Measurements from ENCODE around the gene PSMD5. TPM values are rescaled to one million over a fixed set of nuclear protein-coding genes. Genes with fewer than 3 reads are reported as not detected.

PSMD5 gene
- total and polyA plus RNA-seq, 10 of the 15 experiments (the other 5 are each of a cell fraction or from before 2014, with no cell fraction given): 8.8 to 47.7 (median 25.1) TPM

DNA sequence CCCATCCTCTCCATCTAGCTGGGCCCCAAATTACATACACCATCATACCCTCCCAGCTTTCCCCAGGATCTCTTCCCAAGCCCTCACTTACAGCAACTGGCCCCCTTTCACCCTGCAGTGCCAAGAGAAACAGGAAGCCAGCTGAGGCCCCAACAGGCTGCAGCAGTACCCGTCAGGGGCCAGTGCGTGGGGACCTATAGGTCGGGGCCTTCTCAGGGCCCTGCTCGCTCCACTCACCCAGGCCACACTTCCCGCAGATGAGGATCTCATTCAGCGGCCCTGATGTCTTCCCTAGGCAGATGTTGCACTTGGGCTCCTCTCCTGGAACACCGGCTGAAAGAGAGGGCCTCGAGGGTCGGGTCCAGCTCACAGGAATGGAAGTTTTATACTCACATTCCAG, 27.5 kb upstream of the PSMD5 start:
- no peak overlapping the region for H3K4me3 ChIP-seq
- no peak overlapping the region for H3K4me2 ChIP-seq (ENCODE audit: control insufficient read depth, insufficient read depth)
- H3K27ac ChIP-seq (ENCODE audit: control insufficient read depth, insufficient read depth): no peak overlapping the region
- TF ChIP-seq SMC3 (IDR thresholded peaks at IDR 0.05; ENCODE audit: borderline replicate concordance, low read length): no peak
- TF ChIP-seq, protein P1, sequence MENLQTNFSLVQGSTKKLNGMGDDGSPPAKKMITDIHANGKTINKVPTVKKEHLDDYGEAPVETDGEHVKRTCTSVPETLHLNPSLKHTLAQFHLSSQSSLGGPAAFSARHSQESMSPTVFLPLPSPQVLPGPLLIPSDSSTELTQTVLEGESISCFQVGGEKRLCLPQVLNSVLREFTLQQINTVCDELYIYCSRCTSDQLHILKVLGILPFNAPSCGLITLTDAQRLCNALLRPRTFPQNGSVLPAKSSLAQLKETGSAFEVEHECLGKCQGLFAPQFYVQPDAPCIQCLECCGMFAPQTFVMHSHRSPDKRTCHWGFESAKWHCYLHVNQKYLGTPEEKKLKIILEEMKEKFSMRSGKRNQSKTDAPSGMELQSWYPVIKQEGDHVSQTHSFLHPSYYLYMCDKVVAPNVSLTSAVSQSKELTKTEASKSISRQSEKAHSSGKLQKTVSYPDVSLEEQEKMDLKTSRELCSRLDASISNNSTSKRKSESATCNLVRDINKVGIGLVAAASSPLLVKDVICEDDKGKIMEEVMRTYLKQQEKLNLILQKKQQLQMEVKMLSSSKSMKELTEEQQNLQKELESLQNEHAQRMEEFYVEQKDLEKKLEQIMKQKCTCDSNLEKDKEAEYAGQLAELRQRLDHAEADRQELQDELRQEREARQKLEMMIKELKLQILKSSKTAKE (IDR thresholded peaks at IDR 0.05; ENCODE audit: low read depth, poor library complexity, severe bottlenecking): no peak
- TF ChIP-seq MTA2 (IDR thresholded peaks at IDR 0.05; ENCODE audit: low read depth): no peak
- no peak for TF ChIP-seq NR2F1 (conservative IDR thresholded peaks at IDR 0.05)
- TF ChIP-seq SREBF1 (IDR thresholded peaks at IDR 0.05; ENCODE audit: low read length): no peak
- no peak for TF ChIP-seq RUNX3 (IDR thresholded peaks at IDR 0.05; ENCODE audit: low read length)
- TF ChIP-seq PAX5 (IDR thresholded peaks at IDR 0.05; ENCODE audit: borderline replicate concordance, low read depth, low read length): no peak
- TF ChIP-seq ESRRA (IDR thresholded peaks at IDR 0.05; ENCODE audit: low read length): no peak
- no peak for TF ChIP-seq SMARCA5 (IDR thresholded peaks at IDR 0.05)
- TF ChIP-seq NRF1 (conservative IDR thresholded peaks at IDR 0.05; ENCODE audit: low read depth, low read length): no peak
- no peak for TF ChIP-seq IKZF2 (IDR thresholded peaks at IDR 0.05)
- TF ChIP-seq, protein P2, sequence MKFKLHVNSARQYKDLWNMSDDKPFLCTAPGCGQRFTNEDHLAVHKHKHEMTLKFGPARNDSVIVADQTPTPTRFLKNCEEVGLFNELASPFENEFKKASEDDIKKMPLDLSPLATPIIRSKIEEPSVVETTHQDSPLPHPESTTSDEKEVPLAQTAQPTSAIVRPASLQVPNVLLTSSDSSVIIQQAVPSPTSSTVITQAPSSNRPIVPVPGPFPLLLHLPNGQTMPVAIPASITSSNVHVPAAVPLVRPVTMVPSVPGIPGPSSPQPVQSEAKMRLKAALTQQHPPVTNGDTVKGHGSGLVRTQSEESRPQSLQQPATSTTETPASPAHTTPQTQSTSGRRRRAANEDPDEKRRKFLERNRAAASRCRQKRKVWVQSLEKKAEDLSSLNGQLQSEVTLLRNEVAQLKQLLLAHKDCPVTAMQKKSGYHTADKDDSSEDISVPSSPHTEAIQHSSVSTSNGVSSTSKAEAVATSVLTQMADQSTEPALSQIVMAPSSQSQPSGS (IDR thresholded peaks at IDR 0.05; ENCODE audit: low read length): no peak
- TF ChIP-seq, protein P3, sequence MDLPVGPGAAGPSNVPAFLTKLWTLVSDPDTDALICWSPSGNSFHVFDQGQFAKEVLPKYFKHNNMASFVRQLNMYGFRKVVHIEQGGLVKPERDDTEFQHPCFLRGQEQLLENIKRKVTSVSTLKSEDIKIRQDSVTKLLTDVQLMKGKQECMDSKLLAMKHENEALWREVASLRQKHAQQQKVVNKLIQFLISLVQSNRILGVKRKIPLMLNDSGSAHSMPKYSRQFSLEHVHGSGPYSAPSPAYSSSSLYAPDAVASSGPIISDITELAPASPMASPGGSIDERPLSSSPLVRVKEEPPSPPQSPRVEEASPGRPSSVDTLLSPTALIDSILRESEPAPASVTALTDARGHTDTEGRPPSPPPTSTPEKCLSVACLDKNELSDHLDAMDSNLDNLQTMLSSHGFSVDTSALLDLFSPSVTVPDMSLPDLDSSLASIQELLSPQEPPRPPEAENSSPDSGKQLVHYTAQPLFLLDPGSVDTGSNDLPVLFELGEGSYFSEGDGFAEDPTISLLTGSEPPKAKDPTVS (IDR thresholded peaks at IDR 0.05; ENCODE audit: low read depth, low read length): no peak
- no peak for TF ChIP-seq RELA (IDR thresholded peaks at IDR 0.05; ENCODE audit: borderline replicate concordance, partially characterized antibody)
- no peak for TF ChIP-seq ZNF274 (IDR thresholded peaks at IDR 0.05; ENCODE audit: insufficient read depth, insufficient read length)
- no peaks in the 10 kb centered on the region for H3K27me3 ChIP-seq (replicated peaks in 1 of 2; ENCODE audit: control insufficient read depth in 2 of 2, insufficient read depth in 2 of 2, low read length in 1 of 2)
- H3K4me1 ChIP-seq (ENCODE audit: control insufficient read depth, insufficient read depth, low read length): peaks cover 11% of the 10 kb centered on the region
- no peaks in the 10 kb centered on the region for H3K9me3 ChIP-seq (replicated peaks; ENCODE audit: control insufficient read depth, insufficient read depth, low read length)
- ChIA-PET RAD21 (ENCODE audit: unreplicated experiment) (interaction anchor here (0.8 to 3.7 kb wide), 7 partner anchors 50 to 190 kb away, joined by 3 to 34 read pairs (median 5); partner anchors contain the start of gene TRAF1), SMC1A (ENCODE audit: uncharacterized antibody, unreplicated experiment) (interaction anchor here (1.0 to 4.6 kb wide), 10 partner anchors 22 to 69 kb away, joined by 3 to 57 read pairs (median 7); no protein-coding TSS in a partner anchor), CTCF (interaction anchor here (0.7 to 6.0 kb wide), 12 partner anchors 8 to 206 kb away, joined by 3 to 70 read pairs (median 6); partner anchors contain the start of gene TRAF1), POLR2A (interaction anchor here (1.0 to 1.3 kb wide), 4 partner anchors 32 to 64 kb away, joined by 3 to 6 read pairs (median 3); no protein-coding TSS in a partner anchor)
- H3K79me2 ChIP-seq (ENCODE audit: control insufficient read depth, insufficient read depth, low read length): peaks cover 7% of the 10 kb centered on the region
- DNase-seq (ENCODE audit: low read depth, low spot score) (no peak), ATAC-seq (no peak), FAIRE-seq (no peak)
- BruUV-seq (replicated peaks): no TSS peak
- in situ Hi-C loops (cut with MboI): loop anchor here (5.0 kb wide), 1 partner anchor 67 kb away; no protein-coding TSS in a partner anchor
- H4K20me1 ChIP-seq (ENCODE audit: control insufficient read depth, insufficient read depth): no peaks in the 10 kb centered on the region
- H3K9ac ChIP-seq (ENCODE audit: control insufficient read depth, insufficient read depth, low read length): no peak overlapping the region
- H3K36me3 ChIP-seq (ENCODE audit: control insufficient read depth in 2 of 2, insufficient read depth in 2 of 2, low read length in 1 of 2): peaks cover 28 to 34% of the 10 kb centered on the region in 2 experiments
- 88% methylated on average over 9 of the region's 9 CpGs for WGBS (ENCODE audit: insufficient coverage, insufficient replicate concordance, low lambda C conversion rate, missing lambda C conversion rate)
- intact Hi-C loops (cut with micrococcal nuclease; ENCODE audit: unreplicated experiment): no loop called here
- no peak overlapping the region for H2AFZ ChIP-seq (ENCODE audit: control insufficient read depth, low read depth, low read length)

Data from GM12878 (cell line).